HG03565 (cell line): ENCODE results near the gene ACSL5.
"Not testable (repeated sequence)": the region's sequence is repeated elsewhere in the genome, so short reads cannot be mapped to it uniquely, and the experiment has no call there.

Experiments
- ATAC-seq: cut with Tn5 transposase; IDR thresholded peaks from one replicate; pipeline ENCODE4 v1.9.1; 2021; ENCODE audit warnings: mild to moderate bottlenecking, moderate library complexity; ENCODE audit not compliant: unreplicated experiment

Gene ACSL5

GRCh38 chr10:112402917-112403316 is 29.0 kb downstream of the ACSL5 start:
- no peak for ATAC-seq

- ATAC-seq = no peak
These were observed 30.7 kb downstream of the ACSL5 start for GRCh38 chr10:112404617-112405016.

GRCh38 chr10:112406806-112407205 is 32.9 kb downstream of the ACSL5 start:
- ATAC-seq = not testable (repeated sequence)

GRCh38 chr10:112407696-112408095 is 33.8 kb downstream of the ACSL5 start:
- ATAC-seq = no peak

GRCh38 chr10:112409299-112409698 is 35.4 kb downstream of the ACSL5 start:
- ATAC-seq = no peak

GRCh38 chr10:112409755-112410154 is 35.8 kb downstream of the ACSL5 start:
- no peak for ATAC-seq

- no peak for ATAC-seq
These were observed 38.8 kb downstream of the ACSL5 start for GRCh38 chr10:112412696-112413095.

GRCh38 chr10:112421731-112422130 is 47.8 kb downstream of the ACSL5 start:
- ATAC-seq = no peak

- no peak for ATAC-seq
These were observed 50.7 kb downstream of the ACSL5 start for GRCh38 chr10:112424651-112425050.

- no peak for ATAC-seq
These were observed 52.2 kb downstream of the ACSL5 start for GRCh38 chr10:112426111-112426510.

- ATAC-seq = no peak
These were observed 55.2 kb downstream of the ACSL5 start for GRCh38 chr10:112429147-112429546.

- no peak for ATAC-seq
These were observed 55.8 kb downstream of the ACSL5 start for GRCh38 chr10:112429654-112430230.

GRCh38 chr10:112433136-112433535 is 59.2 kb downstream of the ACSL5 start:
- no peak for ATAC-seq

- ATAC-seq = no peak
These were observed 61.2 kb downstream of the ACSL5 start for GRCh38 chr10:112434988-112435619.

GRCh38 chr10:112438356-112438755 is 64.4 kb downstream of the ACSL5 start:
- no peak for ATAC-seq

- no peak for ATAC-seq
These were observed 67.6 kb downstream of the ACSL5 start for GRCh38 chr10:112441520-112441919.

- no peak for ATAC-seq
These were observed 68.1 kb downstream of the ACSL5 start for GRCh38 chr10:112442063-112442462.

GRCh38 chr10:112446055-112446854 is 72.3 kb downstream of the ACSL5 start:
- ATAC-seq = no peak

- ATAC-seq = peak; percentile 79
These were observed 73.1 kb downstream of the ACSL5 start, which contains the start of the genes VTI1A and ZDHHC6 for GRCh38 chr10:112446855-112447619. Gene VTI1A (plus strand): TSS chr10:112447215. CDS start chr10:112447374, 159 bp downstream. Gene ZDHHC6 (minus strand): TSS chr10:112446914. CDS start chr10:112445436, 1,478 bp downstream.

- ATAC-seq = no peak
These were observed 73.7 kb downstream of the ACSL5 start for GRCh38 chr10:112447620-112447928.

GRCh38 chr10:112448888-112449287 is 75.0 kb downstream of the ACSL5 start:
- ATAC-seq = no peak
